GM21447 (cell line): ENCODE measurements around the gene ABCF2.

Source experiments
- ATAC-seq: cut with Tn5 transposase; IDR thresholded peaks from one replicate; pipeline ENCODE4 v1.9.1; 2021; ENCODE audit not compliant: unreplicated experiment

ABCF2 gene

GRCh38 chr7:151226560-151226874, 488 bp downstream of the ABCF2 start:
- ATAC-seq = peak; percentile 13

GRCh38 chr7:151225948-151226510, 976 bp downstream of the ABCF2 start:
- no peak for ATAC-seq

DNA sequence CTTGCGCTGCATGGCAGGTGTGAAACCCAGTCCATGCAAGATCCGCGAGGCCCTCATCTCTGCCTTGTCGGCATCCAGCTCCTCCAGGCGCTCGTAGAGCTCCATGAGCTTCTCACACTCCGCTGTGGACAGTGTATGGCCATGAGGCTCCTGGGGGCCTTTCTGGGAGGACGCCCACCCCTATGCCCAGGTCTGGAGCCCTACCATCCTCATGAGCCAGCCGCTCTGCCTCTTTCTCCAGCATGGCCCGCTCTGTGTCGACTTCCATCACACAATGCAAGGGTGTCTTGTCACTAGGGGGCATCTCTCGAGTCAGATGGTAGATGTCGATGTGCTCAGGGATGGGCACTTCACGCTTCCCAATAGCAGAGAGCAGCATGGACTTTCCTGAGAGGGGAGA, 3.3 kb downstream of the ABCF2 start:
- no peak for ATAC-seq

- no peak for ATAC-seq
These were observed 8.8 kb downstream of the ABCF2 start for GRCh38 chr7:151218170-151218569.

DNA sequence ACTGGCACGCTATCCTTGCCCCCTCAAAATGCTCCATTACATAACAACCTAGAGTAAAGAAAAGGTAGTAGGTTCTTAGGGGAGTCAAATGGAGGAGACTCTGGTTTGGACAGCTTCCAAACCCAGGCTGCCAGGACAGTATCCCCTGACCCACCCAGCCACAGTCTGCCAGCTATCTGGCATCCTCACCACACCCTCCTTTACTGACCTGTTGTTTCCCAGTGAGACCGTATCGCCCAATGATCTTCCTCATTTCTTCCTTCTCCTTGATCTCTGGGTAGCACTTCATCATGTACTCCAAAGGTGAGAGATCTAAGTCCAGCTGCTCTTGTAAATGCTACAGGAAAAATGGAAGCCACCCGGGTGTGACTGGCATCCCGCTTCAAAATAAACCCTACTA, 11.6 kb downstream of the ABCF2 start:
- no peak for ATAC-seq

- ATAC-seq = no peak
These were observed 13.2 kb downstream of the ABCF2 start for GRCh38 chr7:151213826-151214225.

DNA sequence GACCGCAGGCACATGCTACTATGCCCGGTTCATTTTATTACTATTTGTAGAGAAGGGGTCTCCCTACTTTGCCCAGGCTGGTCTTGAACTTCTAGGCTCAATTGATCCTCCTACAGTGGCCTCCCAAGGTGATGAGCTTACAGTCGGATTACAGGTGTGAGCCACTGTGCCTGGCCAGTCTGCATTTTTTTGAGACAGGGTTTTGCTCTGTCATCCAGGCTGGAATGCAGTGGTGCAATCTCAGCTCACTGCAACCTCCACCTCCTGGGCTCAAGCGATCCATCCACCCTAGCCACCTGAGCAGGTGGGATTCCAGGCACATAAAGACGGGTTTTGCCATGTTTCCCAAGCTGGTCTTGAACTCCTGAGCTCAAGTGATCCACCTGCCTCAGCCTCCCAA, 14.4 kb downstream of the ABCF2 start:
- no peak for ATAC-seq

DNA sequence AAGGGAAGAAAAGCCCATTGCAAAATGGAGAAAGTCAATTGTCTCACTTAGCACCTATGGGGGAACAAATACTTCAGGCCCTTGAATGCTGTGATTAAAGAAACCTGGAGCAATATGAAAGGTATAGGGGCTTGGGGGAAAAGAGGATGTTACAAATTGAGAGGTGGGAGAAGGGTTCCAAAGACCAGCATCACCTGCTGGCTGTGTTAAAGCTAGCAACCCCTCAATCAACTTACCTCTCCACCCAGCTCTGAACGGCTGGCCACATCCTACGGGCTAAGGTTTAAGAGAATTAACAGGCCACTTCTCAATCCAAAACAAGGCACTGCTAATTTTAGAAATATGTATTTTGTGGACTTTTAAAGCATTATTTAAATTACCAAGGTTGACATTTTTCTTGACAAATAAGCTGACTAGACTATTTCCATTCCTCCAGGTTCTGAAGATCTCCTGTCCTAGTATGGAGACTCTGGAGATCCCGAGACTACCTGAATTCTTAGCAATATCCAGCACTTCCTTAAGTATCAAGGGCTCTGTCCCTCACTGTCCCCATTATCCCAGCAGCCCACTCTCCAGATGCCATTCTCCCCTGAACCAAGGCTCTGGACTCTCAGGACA, 15.7 kb downstream of the ABCF2 start:
- no peak for ATAC-seq

GRCh38 chr7:151210087-151210854, 16.7 kb downstream of the ABCF2 start, which contains the start of gene H2BK1:
Gene H2BK1 (minus strand): TSS chr7:151210488. CDS start chr7:151210318, 170 bp downstream.
- no peak for ATAC-seq

- no peak for ATAC-seq
These were observed 17.4 kb downstream of the ABCF2 start for GRCh38 chr7:151209588-151209987.

DNA sequence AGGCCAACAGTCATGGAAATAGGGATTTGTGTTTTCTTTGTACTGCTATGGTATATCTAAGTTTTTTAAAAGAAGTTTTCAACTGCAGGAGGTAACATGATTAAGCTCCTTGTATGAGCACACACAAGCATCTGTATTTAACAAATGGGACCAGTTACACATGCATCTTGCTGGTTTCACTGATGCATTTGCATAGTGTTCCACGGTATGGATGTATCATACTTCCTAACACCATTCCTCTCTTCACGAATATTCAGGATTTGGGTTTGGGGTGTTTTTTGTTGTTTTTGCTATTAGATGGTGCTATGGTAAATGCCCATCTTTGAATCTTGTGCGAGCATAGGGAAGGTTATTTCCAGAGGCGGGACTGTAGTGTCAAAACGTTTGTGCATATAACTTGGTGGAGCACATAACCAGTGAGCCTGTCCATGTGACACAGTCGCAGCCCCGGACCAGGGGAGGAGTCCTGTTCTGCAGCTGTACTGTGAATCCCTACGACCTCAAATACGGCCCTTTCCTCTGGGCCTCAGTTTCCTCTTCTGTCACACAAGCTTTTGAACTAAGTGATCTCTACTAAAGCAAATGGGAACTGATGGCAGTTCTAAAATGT, 18.6 kb downstream of the ABCF2 start:
- ATAC-seq = no peak

DNA sequence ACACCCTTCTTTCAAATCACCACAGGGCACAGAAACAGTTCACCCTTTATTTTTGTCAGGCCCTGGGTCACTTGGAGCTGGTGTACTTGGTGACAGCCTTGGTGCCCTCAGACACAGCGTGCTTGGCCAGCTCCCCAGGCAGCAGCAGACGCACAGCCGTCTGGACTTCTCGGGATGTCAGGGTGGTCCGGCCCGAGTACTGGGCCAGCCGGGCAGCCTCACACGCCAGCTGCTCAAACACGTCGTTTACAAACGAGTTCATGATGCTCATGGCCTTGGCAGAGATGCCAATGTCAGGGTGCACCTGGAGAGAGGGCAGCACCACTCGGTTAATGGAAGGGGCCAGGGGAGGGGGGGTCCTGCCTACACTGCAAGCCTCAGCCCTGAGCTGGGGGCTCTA, 19.2 kb downstream of the ABCF2 start:
- no peak for ATAC-seq

DNA sequence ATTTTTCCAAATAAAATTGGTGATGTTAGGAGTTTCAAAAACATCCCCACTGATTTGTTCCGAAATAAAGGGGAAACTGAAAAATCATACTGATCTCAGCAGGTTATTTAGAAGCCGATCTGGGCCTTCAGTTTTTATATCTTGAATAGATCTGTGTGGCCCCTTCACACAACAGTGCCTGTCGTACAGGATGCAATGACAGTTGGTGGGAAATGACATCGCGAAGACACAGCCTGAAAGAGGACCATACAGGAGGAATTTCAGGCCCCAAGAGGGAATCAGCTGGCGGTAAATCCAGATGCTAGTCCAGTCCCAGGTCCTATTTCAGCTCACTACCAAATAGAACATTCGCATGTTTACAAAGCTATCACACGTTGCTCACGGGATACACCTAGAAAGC, 19.7 kb downstream of the ABCF2 start:
- no peak for ATAC-seq

DNA sequence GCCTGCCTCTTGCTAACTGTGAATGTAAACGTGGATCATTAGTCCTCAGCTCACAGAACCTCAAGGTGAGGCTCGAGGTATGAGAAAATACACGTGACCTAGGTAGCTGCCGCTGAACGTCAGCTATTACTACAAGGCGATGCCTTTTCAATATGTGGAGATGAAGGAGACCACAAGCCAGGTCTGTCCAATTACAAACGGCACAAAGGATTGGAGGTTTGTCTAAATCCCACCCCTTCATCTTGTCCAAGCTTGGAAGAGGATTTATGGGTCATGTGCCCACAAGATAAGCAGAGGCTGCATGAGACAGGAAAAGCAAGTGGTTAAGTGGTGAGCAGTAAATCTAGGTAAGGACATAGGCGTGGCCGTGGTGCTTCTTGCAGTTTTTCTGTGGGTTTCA, 20.1 kb downstream of the ABCF2 start:
- ATAC-seq = no peak

- ATAC-seq = no peak
These were observed 21.3 kb downstream of the ABCF2 start for GRCh38 chr7:151205730-151206129.

DNA sequence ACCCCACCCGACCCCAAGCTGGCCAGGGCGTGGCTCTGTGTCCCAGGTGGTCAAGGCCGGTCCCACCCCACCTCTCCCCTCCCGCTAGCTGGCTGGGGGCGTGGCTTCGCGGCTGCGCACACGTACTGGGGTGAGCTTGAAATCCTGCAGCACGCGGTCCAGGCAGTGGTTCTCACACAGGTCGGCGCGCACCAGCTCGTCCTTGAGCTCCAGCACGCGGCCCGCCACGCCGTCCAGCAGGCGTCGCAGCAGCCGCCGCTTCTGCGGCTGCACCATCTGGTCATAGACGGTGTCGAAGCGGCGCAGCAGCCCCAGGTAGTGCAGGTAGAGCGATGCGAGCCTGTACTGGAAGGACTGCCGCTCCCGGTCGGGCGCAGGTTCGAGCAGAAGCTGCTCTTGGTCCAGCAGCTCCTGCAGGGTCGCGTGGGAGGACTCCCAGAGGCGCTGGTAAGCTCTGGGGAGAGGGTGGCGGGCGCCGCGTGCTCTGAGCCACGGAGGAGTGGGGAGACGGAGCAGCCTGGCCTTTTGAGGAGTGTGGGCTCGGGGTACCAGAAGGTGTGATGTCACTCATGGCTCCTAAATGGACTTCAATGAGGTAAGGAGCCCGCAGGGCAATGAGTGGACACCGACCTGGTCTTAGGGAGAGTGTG, 22.5 kb downstream of the ABCF2 start:
- no peak for ATAC-seq

DNA sequence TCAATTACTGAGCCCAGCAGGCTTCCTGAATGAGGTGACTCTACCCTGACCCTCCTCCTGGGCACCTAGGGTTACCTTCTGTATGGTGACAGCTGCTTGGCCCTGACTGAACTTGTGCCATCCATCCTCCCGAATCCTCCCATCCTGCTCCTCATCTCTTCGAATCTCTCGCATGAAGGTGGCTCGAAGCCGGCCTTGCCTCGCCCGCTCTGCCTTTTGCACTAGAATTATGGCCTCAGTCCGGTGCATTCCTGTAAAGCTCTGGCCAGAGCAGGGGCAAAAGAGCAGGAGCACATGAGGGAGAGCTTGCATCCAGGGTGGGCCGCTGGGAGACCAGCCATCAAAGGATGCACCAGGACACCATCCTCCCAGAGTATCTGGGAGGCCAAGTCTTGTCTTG, 24.2 kb downstream of the ABCF2 start:
- no peak for ATAC-seq

- no peak for ATAC-seq
These were observed 25.3 kb downstream of the ABCF2 start for GRCh38 chr7:151201751-151202150.

DNA sequence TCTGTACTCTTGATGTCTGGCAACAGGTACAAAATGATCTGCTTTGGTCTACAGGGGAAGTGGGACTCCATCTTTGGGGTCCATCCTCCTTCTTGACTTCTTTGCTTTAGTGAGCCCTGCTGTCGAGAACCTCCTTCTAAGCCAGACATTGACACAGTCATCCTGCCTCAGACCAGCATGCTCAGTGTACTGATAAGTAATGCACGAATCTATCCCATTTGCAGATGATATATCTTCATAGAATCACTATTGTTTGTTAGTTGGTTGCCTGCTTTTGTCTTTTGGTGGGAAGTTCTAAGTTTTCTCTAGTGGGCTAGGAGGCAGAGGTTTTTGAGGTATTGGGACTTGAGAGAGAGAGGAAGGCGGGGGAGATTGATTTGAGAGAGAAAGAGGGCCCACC, 25.7 kb downstream of the ABCF2 start:
- no peak for ATAC-seq

GRCh38 chr7:151198945-151199848, 27.8 kb downstream of the ABCF2 start:
- no peak for ATAC-seq

GRCh38 chr7:151197932-151198331, 29.1 kb downstream of the ABCF2 start:
- no peak for ATAC-seq
